HL-60 (cell line): Measurements from ENCODE around the gene VASN.

ENCODE experiments used
- SPI1 ChIP-seq: IDR thresholded peaks from 2 replicates; pipeline ENCODE4 v1.6.1; 2012; ENCODE audit warnings: low read depth, mild to moderate bottlenecking, borderline replicate concordance
- TF ChIP-seq, protein P1 (sequence below): IDR thresholded peaks from one replicate; pipeline ENCODE4 v1.5.1; 2011; ENCODE audit warnings: low read length, control low read depth, inconsistent platforms; ENCODE audit not compliant: insufficient read depth

DNA sequence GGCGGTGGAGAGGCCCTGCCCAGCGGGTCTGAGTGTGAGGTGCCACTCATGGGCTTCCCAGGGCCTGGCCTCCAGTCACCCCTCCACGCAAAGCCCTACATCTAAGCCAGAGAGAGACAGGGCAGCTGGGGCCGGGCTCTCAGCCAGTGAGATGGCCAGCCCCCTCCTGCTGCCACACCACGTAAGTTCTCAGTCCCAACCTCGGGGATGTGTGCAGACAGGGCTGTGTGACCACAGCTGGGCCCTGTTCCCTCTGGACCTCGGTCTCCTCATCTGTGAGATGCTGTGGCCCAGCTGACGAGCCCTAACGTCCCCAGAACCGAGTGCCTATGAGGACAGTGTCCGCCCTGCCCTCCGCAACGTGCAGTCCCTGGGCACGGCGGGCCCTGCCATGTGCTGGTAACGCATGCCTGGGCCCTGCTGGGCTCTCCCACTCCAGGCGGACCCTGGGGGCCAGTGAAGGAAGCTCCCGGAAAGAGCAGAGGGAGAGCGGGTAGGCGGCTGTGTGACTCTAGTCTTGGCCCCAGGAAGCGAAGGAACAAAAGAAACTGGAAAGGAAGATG, 11.2 kb downstream of the VASN start:
- no peak for TF ChIP-seq SPI1
- TF ChIP-seq, protein P1, sequence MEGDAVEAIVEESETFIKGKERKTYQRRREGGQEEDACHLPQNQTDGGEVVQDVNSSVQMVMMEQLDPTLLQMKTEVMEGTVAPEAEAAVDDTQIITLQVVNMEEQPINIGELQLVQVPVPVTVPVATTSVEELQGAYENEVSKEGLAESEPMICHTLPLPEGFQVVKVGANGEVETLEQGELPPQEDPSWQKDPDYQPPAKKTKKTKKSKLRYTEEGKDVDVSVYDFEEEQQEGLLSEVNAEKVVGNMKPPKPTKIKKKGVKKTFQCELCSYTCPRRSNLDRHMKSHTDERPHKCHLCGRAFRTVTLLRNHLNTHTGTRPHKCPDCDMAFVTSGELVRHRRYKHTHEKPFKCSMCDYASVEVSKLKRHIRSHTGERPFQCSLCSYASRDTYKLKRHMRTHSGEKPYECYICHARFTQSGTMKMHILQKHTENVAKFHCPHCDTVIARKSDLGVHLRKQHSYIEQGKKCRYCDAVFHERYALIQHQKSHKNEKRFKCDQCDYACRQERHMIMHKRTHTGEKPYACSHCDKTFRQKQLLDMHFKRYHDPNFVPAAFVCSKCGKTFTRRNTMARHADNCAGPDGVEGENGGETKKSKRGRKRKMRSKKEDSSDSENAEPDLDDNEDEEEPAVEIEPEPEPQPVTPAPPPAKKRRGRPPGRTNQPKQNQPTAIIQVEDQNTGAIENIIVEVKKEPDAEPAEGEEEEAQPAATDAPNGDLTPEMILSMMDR = no peak
